ENCODE results near the gene POU2AF2.
"Not testable (repeated sequence)": the region's sequence is repeated elsewhere in the genome, so short reads cannot be mapped to it uniquely, and the experiment has no call there.

POU2AF2 gene

GRCh38 chr11:111245425-111245824 lies at the start of gene POU2AF2:
Gene POU2AF2, plus strand, starts transcription at chr11:111245725. Its CDS starts 129 bp downstream, at chr11:111245854.
- DNase-seq: no peak

GRCh38 chr11:111200010-111200534 lies 45.5 kb upstream of the POU2AF2 start:
- no peak for DNase-seq

- no peak for DNase-seq
Measured at GRCh38 chr11:111204211-111204610, 41.3 kb upstream of the POU2AF2 start.

GRCh38 chr11:111205632-111206385 lies 39.7 kb upstream of the POU2AF2 start:
- DNase-seq: no peak

GRCh38 chr11:111206472-111206871 lies 39.1 kb upstream of the POU2AF2 start:
- DNase-seq: no peak

GRCh38 chr11:111207213-111207612 lies 38.3 kb upstream of the POU2AF2 start:
- no peak for DNase-seq

- no peak for DNase-seq
Measured at GRCh38 chr11:111209543-111210355, 35.8 kb upstream of the POU2AF2 start.

- DNase-seq: no peak
Measured at GRCh38 chr11:111213256-111213655, 32.3 kb upstream of the POU2AF2 start.

- no peak for DNase-seq
Measured at GRCh38 chr11:111220721-111221120, 24.8 kb upstream of the POU2AF2 start.

GRCh38 chr11:111221208-111221607 lies 24.3 kb upstream of the POU2AF2 start:
- no peak for DNase-seq

- not testable (repeated sequence) for DNase-seq
Measured at GRCh38 chr11:111221936-111222335, 23.6 kb upstream of the POU2AF2 start.

- peak; percentile 23 for DNase-seq
Measured at GRCh38 chr11:111222821-111223455, 22.6 kb upstream of the POU2AF2 start.

GRCh38 chr11:111225881-111226280 lies 19.6 kb upstream of the POU2AF2 start:
- DNase-seq: no peak

- DNase-seq: peak; percentile 34
Measured at GRCh38 chr11:111229604-111230003, 15.9 kb upstream of the POU2AF2 start.

- no peak for DNase-seq
Measured at GRCh38 chr11:111230122-111230465, 15.4 kb upstream of the POU2AF2 start.

- no peak for DNase-seq
Measured at GRCh38 chr11:111231836-111232235, 13.7 kb upstream of the POU2AF2 start.

GRCh38 chr11:111236383-111236782 lies 9.1 kb upstream of the POU2AF2 start:
- no peak for DNase-seq

- DNase-seq: no peak
Measured at GRCh38 chr11:111237926-111238325, 7.6 kb upstream of the POU2AF2 start.

GRCh38 chr11:111246956-111247355 lies 1.4 kb downstream of the POU2AF2 start:
- DNase-seq: no peak

GRCh38 chr11:111250936-111251335 lies 5.4 kb downstream of the POU2AF2 start:
- DNase-seq: no peak

- DNase-seq: no peak
Measured at GRCh38 chr11:111253131-111253530, 7.6 kb downstream of the POU2AF2 start.

GRCh38 chr11:111253630-111254029 lies 8.1 kb downstream of the POU2AF2 start:
- DNase-seq: no peak

GRCh38 chr11:111258046-111258445 lies 12.5 kb downstream of the POU2AF2 start:
- no peak for DNase-seq

GRCh38 chr11:111259896-111260295 lies 14.4 kb downstream of the POU2AF2 start:
- DNase-seq: no peak

All from stimulated activated CD4-positive, alpha-beta T cell treated with anti-CD3 and anti-CD28 coated beads, Interleukin-15, amount 100 ng/mL, for 24 hours (primary cell).